ENCODE data around the gene ZNF777.
A peak's percentile ranks its signal among the peaks of the same experiment; 100 is the strongest.
"Not testable (repeated sequence)": the region's sequence is repeated elsewhere in the genome, so short reads cannot be mapped to it uniquely, and the experiment has no call there.

The ZNF777 gene

GRCh38 chr7:149460493-149461277 is at the start of gene ZNF777:
Gene ZNF777 (minus strand): TSS chr7:149461062. CDS start chr7:149456022, 5,040 bp downstream.
- peak; percentile 93 for DNase-seq

GRCh38 chr7:149510248-149510647 is 49.4 kb upstream of the ZNF777 start:
- in situ Hi-C loops (cut with HindIII; ENCODE audit: low pct_ligation_motif_present, low pct_unique_long_range_greater_than_20kb, low sequenced_read_pairs), result no loop called here

More at GRCh38 chr7:149460493-149461277, at the start of gene ZNF777:
- in situ Hi-C loops (cut with HindIII; ENCODE audit: low pct_ligation_motif_present, low pct_unique_long_range_greater_than_20kb, low sequenced_read_pairs), result no loop called here

GRCh38 chr7:149509774-149510173 is 48.9 kb upstream of the ZNF777 start:
- DNase-seq, result no peak
- in situ Hi-C loops (cut with HindIII; ENCODE audit: low pct_ligation_motif_present, low pct_unique_long_range_greater_than_20kb, low sequenced_read_pairs), result no loop called here

More at GRCh38 chr7:149510248-149510647, 49.4 kb upstream of the ZNF777 start:
- no peak for DNase-seq

- in situ Hi-C loops (cut with HindIII; ENCODE audit: low pct_ligation_motif_present, low pct_unique_long_range_greater_than_20kb, low sequenced_read_pairs), result no loop called here
Observed at GRCh38 chr7:149505551-149505950, 44.7 kb upstream of the ZNF777 start.

GRCh38 chr7:149501651-149502050 is 40.8 kb upstream of the ZNF777 start:
- in situ Hi-C loops (cut with HindIII; ENCODE audit: low pct_ligation_motif_present, low pct_unique_long_range_greater_than_20kb, low sequenced_read_pairs), result no loop called here
- no peak for DNase-seq

More at GRCh38 chr7:149505551-149505950, 44.7 kb upstream of the ZNF777 start:
- DNase-seq, result no peak

- DNase-seq, result no peak
- in situ Hi-C loops (cut with HindIII; ENCODE audit: low pct_ligation_motif_present, low pct_unique_long_range_greater_than_20kb, low sequenced_read_pairs), result no loop called here
Observed at GRCh38 chr7:149500910-149501309, 40.0 kb upstream of the ZNF777 start.

- in situ Hi-C loops (cut with HindIII; ENCODE audit: low pct_ligation_motif_present, low pct_unique_long_range_greater_than_20kb, low sequenced_read_pairs), result no loop called here
- no peak for DNase-seq
Observed at GRCh38 chr7:149500201-149500600, 39.3 kb upstream of the ZNF777 start.

- no peak for DNase-seq
- in situ Hi-C loops (cut with HindIII; ENCODE audit: low pct_ligation_motif_present, low pct_unique_long_range_greater_than_20kb, low sequenced_read_pairs), result no loop called here
Observed at GRCh38 chr7:149498811-149499210, 37.9 kb upstream of the ZNF777 start.

GRCh38 chr7:149497467-149498261 is 36.8 kb upstream of the ZNF777 start, which contains the start of gene ZNF746:
Gene ZNF746 (minus strand): TSS chr7:149497809. CDS start chr7:149497536, 273 bp downstream.
- peak; percentile 93 for DNase-seq
- in situ Hi-C loops (cut with HindIII; ENCODE audit: low pct_ligation_motif_present, low pct_unique_long_range_greater_than_20kb, low sequenced_read_pairs), result no loop called here

- peak; percentile 55 for DNase-seq
- in situ Hi-C loops (cut with HindIII; ENCODE audit: low pct_ligation_motif_present, low pct_unique_long_range_greater_than_20kb, low sequenced_read_pairs), result no loop called here
Observed at GRCh38 chr7:149496642-149497391, 36.0 kb upstream of the ZNF777 start.

- in situ Hi-C loops (cut with HindIII; ENCODE audit: low pct_ligation_motif_present, low pct_unique_long_range_greater_than_20kb, low sequenced_read_pairs), result no loop called here
- DNase-seq, result peak; percentile 54
Observed at GRCh38 chr7:149495785-149496641, 35.2 kb upstream of the ZNF777 start.

- in situ Hi-C loops (cut with HindIII; ENCODE audit: low pct_ligation_motif_present, low pct_unique_long_range_greater_than_20kb, low sequenced_read_pairs), result no loop called here
- DNase-seq, result no peak
Observed at GRCh38 chr7:149494738-149495368, 34.0 kb upstream of the ZNF777 start.

- DNase-seq; in situ Hi-C loops (cut with HindIII; ENCODE audit: low pct_ligation_motif_present, low pct_unique_long_range_greater_than_20kb, low sequenced_read_pairs): not testable (repeated sequence)
Observed at GRCh38 chr7:149493975-149494374, 33.1 kb upstream of the ZNF777 start.

- DNase-seq, result no peak
- in situ Hi-C loops (cut with HindIII; ENCODE audit: low pct_ligation_motif_present, low pct_unique_long_range_greater_than_20kb, low sequenced_read_pairs), result no loop called here
Observed at GRCh38 chr7:149493366-149493765, 32.5 kb upstream of the ZNF777 start.

GRCh38 chr7:149490083-149490760 is 29.4 kb upstream of the ZNF777 start:
- no peak for DNase-seq
- in situ Hi-C loops (cut with HindIII; ENCODE audit: low pct_ligation_motif_present, low pct_unique_long_range_greater_than_20kb, low sequenced_read_pairs), result no loop called here

GRCh38 chr7:149489391-149490024 is 28.6 kb upstream of the ZNF777 start:
- peak; percentile 40 for DNase-seq
- in situ Hi-C loops (cut with HindIII; ENCODE audit: low pct_ligation_motif_present, low pct_unique_long_range_greater_than_20kb, low sequenced_read_pairs), result no loop called here

- in situ Hi-C loops (cut with HindIII; ENCODE audit: low pct_ligation_motif_present, low pct_unique_long_range_greater_than_20kb, low sequenced_read_pairs), result no loop called here
- no peak for DNase-seq
Observed at GRCh38 chr7:149479568-149479967, 18.7 kb upstream of the ZNF777 start.
